Brain microvascular endothelial cell (primary cell): Measurements from ENCODE around the gene DPAGT1.

ENCODE experiments used
- DNase-seq: peaks from one replicate; pipeline ENCODE4 v3.0.0-alpha.2; 2020
- H3K27ac ChIP-seq: fragments of 250-450 bp; sonication (Bioruptor Pico); 2 replicates; pipeline ENCODE4 v1.5.1; 2020; ENCODE audit warnings: mild to moderate bottlenecking, moderate library complexity
- H3K27me3 ChIP-seq: fragments of 250-450 bp; sonication (Bioruptor Pico); replicated peaks from 2 replicates; pipeline ENCODE4 v1.5.1; 2020; ENCODE audit warnings: mild to moderate bottlenecking
- H3K36me3 ChIP-seq: fragments of 250-450 bp; sonication (Bioruptor Pico); replicated peaks from 2 replicates; pipeline ENCODE4 v1.5.1; 2020; ENCODE audit warnings: mild to moderate bottlenecking
- H3K4me3 ChIP-seq: 2 replicates; pipeline ENCODE4 v1.5.1; 2011; ENCODE audit warnings: low read depth, mild to moderate bottlenecking, control low read depth, low read length, moderate library complexity
- CTCF ChIP-seq: IDR thresholded peaks from 2 replicates; pipeline ENCODE4 v1.5.1; 2011; ENCODE audit warnings: low read depth, mild to moderate bottlenecking, moderate library complexity, low read length, control low read depth, inconsistent platforms; ENCODE audit errors: missing control alignments
- in situ Hi-C: cut with HindIII; loops from 2 replicates; pipeline ENCODE4 v1.10.0; 2017; ENCODE audit warnings: low sequenced_read_pairs, low pct_ligation_motif_present

DPAGT1 gene

GRCh38 chr11:119115484-119116234 lies 14.0 kb upstream of the DPAGT1 start:
- no peak for TF ChIP-seq CTCF
- Histone ChIP-seq H3K27ac (no peak overlapping the region), H3K36me3 (peaks cover 49% of the 10 kb centered on the region), H3K27me3 (no peaks in the 10 kb centered on the region), H3K4me3 (no peak overlapping the region)
- DNase-seq, result no peak
- in situ Hi-C loops, result no loop called here

- in situ Hi-C loops, result no loop called here
- Histone ChIP-seq H3K27ac (no peak overlapping the region), H3K4me3 (no peak overlapping the region), H3K27me3 (no peaks in the 10 kb centered on the region), H3K36me3 (peaks cover 57% of the 10 kb centered on the region)
- DNase-seq, result no peak
- TF ChIP-seq CTCF, result no peak
Measured at GRCh38 chr11:119114351-119114750, 12.7 kb upstream of the DPAGT1 start.

GRCh38 chr11:119113716-119114115 lies 12.1 kb upstream of the DPAGT1 start:
- H3K27ac ChIP-seq, result no peak overlapping the region
- H3K4me3 ChIP-seq, result no peak overlapping the region
- H3K27me3 ChIP-seq, result no peaks in the 10 kb centered on the region
- in situ Hi-C loops, result no loop called here
- no peak for TF ChIP-seq CTCF
- peaks cover 57% of the 10 kb centered on the region for H3K36me3 ChIP-seq
- no peak for DNase-seq

- H3K36me3 ChIP-seq, result peaks cover 57% of the 10 kb centered on the region
- no peak overlapping the region for H3K27ac ChIP-seq
- no peak for DNase-seq
- no peaks in the 10 kb centered on the region for H3K27me3 ChIP-seq
- in situ Hi-C loops, result no loop called here
- H3K4me3 ChIP-seq, result no peak overlapping the region
- TF ChIP-seq CTCF, result no peak
Measured at GRCh38 chr11:119112314-119113020, 10.8 kb upstream of the DPAGT1 start.

GRCh38 chr11:119111361-119111925 lies 9.8 kb upstream of the DPAGT1 start:
- Histone ChIP-seq H3K27ac (no peak overlapping the region), H3K36me3 (peaks cover 57% of the 10 kb centered on the region), H3K27me3 (no peaks in the 10 kb centered on the region), H3K4me3 (no peak overlapping the region)
- no peak for TF ChIP-seq CTCF
- in situ Hi-C loops, result no loop called here
- no peak for DNase-seq
